NCI-H345 treated with DMSO at 0.1 percent for 48 hours (cell line): ENCODE results near the gene DUOXA2.
"Not testable (repeated sequence)": the region's sequence is repeated elsewhere in the genome, so short reads cannot be mapped to it uniquely, and the experiment has no call there.

Experiments
- DNase-seq: peaks from one replicate; lab custom pipeline; 2025; ENCODE audit not compliant: unreplicated experiment; lab: John Stamatoyannopoulos, UW

DUOXA2 gene

DNA sequence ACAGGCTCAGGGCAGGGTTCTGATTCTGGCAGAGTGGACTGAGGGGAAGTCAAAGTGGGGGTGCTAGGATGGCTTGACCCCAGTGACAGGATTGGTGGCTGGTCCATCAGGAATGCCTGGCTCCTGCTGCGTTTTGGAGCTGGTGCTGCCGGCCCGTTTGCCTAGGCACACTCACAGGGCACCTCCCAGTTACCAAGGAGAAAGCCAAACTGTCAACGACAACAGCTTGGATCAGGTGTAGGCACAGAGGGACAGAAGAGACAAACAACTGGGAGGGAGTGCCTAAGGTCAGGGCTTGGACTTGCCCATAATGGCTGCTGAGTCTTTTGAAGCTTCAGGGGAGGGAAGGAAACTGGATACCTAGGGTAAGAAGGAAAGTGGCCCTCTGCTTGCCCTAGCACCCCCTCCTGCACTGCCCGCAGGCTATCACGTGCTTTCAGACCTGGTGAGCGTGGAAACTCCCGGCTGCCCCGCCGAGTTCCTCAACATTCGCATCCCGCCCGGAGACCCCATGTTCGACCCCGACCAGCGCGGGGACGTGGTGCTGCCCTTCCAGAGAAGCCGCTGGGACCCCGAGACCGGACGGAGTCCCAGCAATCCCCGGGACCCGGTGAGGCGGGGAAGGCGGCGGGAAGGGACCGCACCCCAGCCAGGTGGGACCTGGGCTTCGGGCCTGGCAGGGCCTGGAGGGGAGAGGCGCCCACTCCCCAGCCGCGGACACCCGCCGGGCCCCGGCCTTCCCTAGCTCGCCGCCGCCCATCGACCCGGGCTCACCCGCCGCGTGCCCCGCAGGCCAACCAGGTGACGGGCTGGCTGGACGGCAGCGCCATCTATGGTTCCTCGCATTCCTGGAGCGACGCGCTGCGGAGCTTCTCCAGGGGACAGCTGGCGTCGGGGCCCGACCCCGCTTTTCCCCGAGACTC lies 20.8 kb downstream of the DUOXA2 start:
- no peak for DNase-seq

DNA sequence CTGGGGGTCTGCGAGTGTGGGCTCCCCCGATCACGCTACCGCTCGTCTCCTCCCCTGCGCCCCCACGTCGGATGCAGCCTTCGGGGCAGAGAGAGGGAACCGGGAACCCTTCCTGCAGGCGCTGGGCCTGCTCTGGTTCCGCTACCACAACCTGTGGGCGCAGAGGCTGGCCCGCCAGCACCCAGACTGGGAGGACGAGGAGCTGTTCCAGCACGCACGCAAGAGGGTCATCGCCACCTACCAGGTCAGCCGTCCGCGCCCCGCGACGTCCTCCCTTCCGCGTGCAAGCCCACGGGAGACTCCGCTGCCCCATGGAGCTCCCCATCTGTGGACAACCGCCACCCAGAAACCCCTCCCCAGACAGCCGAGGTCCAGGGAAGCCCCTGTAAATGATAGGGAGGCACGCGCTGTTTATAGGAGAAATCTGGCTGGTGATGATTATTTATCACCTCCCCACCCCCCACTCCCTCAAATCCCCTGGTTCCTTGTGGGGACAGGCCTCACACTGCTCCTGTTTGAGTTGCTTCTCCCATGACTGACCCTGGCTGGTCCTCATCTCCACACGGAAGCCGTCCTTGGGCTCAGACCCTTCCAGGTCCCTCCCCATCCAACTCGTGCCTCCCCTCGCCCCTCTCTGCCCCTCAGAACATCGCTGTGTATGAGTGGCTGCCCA lies 21.7 kb downstream of the DUOXA2 start:
- not testable (repeated sequence) for DNase-seq

DNA sequence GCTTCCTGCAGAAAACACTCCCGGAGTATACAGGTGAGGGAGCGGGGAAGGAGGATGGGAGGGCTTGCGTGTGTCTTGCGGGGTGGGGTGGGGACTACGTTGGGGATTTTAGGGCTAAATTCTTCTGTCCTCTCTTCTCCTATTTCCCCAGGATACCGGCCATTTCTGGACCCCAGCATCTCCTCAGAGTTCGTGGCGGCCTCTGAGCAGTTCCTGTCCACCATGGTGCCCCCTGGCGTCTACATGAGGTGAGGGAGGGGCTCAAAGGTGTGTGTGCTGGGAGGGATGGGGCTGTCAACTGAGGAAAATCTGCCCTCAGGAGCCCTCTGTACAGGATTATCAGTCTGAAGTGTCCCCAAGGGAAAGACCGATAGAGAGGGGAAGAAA lies 22.2 kb downstream of the DUOXA2 start:
- no peak for DNase-seq

DNA sequence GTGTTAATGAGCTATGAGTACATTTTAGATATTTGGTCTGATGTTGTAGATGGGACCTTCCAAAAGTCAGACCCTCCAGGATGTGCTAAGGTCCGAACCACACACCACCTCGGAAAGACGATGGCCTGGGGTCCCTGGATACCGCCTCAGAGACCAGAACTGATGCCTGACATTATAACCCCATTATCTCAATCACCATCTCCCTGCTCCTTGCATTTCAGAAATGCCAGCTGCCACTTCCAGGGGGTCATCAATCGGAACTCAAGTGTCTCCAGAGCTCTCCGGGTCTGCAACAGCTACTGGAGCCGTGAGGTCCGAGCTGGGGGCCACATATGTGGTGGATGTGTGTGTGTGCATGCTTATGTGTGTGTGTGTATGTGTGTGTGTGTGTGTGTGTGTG lies 23.6 kb downstream of the DUOXA2 start:
- no peak for DNase-seq

DNA sequence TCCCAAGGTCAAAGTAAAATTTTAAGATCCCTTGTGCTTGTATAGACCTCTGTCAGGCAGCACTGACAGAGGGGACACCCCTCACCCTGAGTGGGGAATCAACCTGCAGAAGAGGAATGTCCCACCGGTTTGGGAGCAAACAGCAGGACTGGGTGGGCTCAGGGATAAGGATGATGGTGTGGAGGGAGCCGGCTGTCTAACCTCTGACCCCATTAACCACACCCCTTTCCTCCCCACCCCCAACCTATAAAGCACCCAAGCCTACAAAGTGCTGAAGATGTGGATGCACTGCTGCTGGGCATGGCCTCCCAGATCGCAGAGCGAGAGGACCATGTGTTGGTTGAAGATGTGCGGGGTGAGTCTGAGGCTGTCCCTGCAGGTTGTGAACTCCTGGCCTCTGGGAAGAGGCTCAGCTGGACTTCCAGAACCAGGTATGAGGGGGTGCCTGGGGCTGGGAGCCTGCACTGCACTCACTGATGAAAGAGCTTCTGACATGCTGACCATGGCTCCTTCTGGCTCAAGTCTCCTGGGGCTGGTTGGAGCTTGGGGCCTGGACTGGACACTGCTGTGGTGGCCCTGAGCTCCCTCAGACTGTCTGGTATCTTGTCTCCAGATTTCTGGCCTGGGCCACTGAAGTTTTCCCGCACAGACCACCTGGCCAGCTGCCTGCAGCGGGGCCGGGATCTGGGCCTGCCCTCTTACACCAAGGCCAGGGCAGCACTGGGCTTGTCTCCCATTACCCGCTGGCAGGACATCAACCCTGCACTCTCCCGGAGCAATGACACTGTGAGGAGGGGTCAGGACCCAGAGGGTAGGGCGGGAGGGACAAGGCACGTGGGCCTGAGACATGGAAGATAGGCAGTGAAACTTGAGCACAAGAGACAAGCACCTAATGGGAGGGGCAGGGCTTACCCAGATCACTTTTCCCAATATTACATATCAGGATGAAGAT lies 25.0 kb downstream of the DUOXA2 start:
- DNase-seq, result no peak

DNA sequence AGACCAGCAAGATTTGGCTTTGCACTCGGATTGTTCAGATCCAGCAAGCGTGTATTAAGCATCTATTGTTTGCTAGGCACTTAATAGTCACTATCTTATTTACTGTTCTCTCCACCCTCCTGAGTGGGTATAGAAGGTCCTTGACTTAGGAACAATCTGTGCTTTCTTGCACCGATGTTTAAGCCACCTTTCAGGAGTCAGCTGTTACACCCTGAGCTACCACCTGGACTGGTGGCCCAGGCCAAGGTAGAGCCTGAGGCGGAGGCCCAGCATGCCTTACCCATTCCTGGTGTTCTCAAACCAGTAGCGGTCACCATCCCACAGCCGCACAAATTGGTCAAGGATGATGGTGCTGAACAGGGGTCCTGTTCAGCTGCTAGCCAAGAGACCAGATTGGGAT lies 25.6 kb downstream of the DUOXA2 start:
- DNase-seq, result no peak

DNA sequence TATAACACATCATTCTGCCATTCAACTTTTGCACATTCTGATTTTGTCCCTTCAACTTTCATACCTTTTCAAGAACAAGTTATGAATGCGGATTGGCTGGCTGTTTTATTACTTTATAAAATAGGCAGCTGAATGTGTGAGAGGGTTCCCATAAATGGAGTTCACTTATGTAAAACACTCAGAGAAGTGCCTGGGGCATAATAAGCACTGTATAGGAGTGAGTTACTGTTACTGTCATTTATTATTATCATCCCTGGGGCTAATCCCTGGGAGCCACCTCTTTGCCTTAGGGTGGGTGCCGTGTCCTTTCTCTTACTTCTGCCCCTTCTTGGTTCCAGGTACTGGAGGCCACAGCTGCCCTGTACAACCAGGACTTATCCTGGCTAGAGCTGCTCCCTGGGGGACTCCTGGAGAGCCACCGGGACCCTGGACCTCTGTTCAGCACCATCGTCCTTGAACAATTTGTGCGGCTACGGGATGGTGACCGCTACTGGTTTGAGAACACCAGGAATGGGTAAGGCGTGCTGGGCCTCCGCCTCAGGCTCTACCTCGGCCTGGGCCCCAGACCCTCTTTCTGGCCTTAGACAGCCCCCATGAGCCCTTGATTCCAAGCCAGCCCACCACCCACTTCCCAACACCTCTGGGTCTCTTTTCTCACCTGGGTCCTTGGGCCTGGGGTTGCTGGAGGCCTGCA lies 26.6 kb downstream of the DUOXA2 start:
- DNase-seq, result no peak

DNA sequence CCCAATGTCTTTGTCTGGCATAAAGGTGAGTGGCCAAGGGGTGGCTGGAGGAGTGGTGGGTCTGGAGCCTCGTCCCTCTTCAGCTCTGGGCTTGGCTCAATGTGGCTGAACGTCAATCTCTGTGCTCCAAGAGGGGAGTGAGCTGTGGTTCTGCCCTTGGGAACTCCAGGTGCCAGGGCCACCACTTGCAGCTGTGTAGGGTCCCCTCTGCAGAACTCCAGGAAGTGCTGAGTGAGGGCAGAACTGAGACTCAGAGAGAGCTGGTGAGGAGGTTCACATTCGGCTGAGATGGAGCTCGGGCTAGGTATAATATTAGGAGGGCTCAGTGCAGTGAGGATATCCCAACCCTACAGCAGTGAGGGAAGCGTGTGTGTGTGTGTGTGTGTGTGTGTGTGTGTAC lies 27.3 kb downstream of the DUOXA2 start:
- DNase-seq, result no peak

DNA sequence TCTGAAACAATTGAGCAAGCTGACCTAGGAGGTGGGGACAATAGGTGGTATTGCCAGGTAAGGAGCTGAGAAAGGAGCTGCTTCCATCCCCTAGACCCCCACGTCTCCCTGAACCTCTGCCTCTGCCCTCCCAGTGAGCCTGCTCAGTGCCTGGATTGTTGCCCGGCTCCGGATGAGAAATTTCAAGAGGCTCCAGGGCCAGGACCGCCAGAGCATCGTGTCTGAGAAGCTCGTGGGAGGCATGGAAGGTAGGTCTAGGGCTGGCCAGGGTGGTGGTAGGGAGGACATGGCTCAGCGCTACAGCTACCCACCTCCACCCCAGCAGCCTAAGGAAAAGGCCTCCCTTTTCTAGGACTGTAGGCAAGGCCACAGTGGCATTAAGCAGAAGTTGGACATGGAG lies 28.9 kb downstream of the DUOXA2 start:
- no peak for DNase-seq

DNA sequence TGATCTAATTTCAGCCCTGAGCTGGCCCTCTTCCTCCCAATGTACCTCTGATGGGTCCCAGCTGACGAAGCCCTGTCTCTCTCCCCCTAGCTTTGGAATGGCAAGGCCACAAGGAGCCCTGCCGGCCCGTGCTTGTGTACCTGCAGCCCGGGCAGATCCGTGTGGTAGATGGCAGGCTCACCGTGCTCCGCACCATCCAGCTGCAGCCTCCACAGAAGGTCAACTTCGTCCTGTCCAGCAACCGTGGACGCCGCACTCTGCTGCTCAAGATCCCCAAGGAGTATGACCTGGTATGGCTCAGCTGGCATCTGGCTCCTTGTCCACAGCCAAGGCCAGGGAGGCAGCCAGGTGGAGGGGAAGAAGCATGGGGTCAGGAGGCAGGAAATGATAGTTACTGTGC lies 29.8 kb downstream of the DUOXA2 start:
- no peak for DNase-seq

DNA sequence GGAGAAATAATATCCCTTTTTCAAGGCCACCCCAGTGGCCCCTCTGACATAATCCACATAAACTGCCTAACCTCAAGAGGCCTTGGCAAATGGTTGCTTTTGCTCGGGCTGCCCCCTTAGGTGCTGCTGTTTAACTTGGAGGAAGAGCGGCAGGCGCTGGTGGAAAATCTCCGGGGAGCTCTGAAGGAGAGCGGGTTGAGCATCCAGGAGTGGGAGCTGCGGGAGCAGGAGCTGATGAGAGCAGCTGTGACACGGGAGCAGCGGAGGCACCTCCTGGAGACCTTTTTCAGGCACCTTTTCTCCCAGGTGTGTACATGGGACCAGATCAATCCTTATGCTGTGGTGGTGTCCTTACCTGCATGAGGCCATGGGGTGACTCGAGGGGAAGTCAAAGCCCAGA lies 30.6 kb downstream of the DUOXA2 start:
- no peak for DNase-seq

DNA sequence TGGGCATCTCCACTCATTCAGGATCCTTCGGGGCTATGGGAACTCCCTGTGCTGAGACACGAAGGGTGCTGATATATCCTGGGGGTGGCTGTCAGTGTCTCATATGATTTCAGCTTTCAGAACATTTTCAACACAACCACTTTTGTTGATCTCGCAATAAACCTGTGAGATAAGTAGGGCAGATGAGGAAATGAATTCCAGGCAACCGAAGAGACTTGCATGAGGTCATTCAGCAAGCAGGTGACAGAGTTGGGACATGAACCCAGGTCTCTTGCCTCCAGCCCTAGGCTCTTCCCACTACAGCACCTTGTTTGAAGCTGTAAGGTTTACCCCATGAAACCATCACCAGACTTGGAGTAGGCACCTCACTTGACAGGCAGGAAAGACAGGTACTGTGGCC lies 32.3 kb downstream of the DUOXA2 start:
- no peak for DNase-seq

DNA sequence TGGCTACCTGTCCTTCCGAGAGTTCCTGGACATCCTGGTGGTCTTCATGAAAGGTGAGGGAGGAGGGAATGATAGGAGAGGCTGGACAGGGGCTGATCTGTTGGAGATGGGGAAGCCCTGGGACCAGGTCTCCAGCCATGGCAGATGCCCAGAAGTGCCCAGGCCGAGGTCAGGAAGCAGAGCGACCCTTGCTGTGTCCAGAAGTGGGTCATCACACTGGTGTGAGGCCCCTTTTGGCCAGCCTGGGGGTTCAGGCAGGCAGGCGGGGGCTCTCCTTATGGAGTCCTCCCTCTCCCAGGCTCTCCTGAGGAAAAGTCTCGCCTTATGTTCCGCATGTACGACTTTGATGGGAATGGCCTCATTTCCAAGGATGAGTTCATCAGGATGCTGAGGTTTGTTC lies 33.5 kb downstream of the DUOXA2 start:
- DNase-seq, result no peak

DNA sequence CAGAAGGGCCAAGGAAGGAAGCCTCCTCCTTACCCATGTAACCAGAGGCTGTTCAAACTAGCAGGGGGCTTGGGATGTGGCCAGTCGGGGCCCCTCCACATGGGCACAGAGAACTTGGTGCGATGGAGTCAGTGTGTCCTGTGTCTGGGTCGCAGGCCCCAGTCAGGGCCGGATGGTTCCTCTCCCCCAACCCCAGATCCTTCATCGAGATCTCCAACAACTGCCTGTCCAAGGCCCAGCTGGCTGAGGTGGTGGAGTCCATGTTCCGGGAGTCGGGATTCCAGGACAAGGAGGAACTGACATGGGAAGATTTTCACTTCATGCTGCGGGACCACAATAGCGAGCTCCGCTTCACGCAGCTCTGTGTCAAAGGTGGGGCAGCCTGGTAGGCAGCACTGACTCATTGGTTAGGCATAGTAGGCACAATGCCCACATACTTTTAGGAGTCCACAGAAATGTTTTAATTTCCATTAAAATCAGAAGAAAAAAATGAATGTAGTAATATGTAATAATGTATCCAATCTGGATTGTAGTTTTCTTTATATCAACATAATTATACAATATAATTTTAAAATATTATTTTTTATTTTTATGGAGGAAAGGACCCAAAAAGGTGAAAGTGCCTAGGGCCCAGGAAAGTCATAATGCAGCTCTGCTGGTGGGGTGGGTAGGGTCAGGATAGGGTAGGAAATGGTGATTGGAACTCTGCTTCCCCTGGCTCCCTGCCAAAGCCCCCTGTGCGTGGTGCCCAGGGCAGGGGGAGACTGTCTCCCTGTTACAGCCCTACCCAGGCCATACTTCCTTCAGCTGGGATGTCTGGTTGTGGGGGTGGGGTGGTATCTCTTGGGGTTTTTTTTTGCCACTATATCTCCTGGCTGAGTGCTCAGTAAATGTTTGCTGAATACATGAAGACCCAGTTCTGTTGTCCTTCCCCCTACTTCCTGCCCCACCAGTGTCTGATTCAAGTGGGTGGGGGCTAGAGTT lies 34.2 kb downstream of the DUOXA2 start:
- DNase-seq, result no peak

DNA sequence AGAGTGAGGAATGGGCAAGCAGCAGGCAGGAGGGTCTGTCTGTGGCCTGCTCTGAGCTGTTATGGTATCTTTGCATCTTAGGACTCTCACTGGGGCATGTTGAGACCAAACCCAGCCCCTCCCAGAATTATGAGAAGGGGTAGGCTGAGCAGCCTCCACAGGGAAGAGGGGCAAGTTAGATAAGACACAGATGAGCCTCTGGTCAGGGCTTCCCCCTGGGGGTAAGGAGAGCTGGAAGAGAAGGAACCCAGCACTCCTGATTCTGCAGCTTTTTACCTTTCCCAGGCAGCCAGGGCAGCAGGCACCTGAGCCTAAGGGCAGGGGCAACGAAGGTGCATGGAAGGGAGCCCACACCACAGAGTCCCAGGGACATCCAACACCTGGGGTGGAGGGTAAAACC lies 34.9 kb downstream of the DUOXA2 start:
- DNase-seq, result no peak

DNA sequence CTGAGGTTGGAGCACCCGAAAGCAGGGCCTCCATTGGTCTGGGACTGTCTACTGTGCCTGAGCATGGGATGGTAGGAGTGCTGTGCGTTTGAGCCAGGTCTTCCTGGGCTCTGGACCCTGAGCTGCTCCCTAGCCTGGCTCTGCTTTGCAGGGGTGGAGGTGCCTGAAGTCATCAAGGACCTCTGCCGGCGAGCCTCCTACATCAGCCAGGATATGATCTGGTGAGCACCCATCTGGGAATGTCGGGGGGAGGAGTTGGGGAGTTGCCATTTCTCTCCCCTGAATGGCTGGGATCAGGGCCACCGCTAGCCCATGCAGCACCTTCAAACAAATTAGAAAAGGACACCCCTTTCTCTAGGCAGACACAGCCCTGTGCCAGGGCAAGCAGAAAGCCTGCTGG lies 36.4 kb downstream of the DUOXA2 start:
- no peak for DNase-seq

DNA sequence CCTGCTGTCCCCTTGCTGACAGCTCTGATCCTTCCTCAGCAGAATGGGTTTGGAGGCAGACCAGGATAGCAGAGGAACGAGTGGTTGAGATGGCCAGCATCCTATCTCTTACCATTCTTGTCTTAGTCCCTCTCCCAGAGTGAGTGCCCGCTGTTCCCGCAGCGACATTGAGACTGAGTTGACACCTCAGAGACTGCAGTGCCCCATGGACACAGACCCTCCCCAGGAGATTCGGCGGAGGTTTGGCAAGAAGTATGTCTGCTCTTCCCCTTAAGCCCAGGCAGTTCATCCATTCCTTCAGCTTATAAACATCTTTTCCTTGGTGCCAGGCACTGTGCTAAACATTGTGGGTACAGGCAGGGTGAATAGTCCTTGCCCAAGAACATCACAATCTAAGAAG lies 36.9 kb downstream of the DUOXA2 start:
- DNase-seq, result no peak

DNA sequence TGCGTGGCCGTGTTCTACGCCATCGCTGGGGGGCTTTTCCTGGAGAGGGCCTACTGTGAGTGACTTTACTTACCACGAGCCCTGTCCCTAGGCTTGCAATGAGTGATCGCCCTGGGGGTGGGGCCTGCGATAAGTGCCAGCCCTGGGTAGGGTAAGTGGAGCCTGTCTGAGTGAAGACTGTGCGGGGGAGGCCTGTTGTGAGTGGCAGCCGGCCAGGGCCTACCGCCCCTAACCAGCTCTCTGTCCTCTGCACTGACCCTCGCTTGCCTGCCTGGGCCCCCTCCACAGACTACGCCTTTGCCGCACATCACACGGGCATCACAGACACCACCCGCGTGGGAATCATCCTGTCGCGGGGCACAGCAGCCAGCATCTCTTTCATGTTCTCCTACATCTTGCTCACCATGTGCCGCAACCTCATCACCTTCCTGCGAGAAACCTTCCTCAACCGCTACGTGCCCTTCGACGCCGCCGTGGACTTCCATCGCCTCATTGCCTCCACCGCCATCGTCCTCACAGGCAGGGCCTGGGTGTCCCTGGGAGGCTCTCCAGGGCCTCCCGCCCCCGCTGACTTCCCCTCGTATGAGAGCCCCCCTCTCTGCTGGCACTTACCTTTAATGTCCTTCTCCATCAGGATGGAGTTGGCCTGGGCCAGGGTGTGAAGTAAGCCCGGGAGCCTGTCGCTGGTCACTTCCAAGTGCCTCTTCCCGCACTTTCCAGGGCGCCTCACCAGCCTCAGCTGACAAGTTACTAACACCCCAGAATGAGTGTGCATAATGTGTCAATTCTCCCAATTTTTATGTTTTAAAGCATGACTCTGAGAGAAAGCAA lies 38.1 kb downstream of the DUOXA2 start:
- DNase-seq, result no peak

DNA sequence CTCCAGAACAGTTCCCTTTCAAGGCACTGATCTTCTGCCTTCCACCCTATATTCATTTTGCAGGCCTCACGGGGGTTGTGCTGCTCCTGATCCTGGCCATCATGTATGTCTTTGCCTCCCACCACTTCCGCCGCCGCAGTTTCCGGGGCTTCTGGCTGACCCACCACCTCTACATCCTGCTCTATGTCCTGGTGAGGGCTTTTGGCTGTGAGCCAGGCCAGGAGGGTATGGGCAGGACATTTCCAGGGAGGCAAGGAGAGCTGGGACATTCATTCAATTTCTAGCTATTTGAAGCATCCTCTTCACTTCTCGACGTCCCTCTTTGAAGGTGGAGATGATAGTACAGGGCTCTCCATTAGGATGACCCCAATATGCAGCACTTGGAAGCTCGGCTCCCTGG lies 41.6 kb downstream of the DUOXA2 start:
- DNase-seq, result no peak
